Tibial artery (tissue), 4 donors: Measurements from ENCODE around the gene C8B.

ENCODE experiments used
- DNase-seq, 2 donors: peaks; one replicate each; pipeline ENCODE4 v3.0.0-alpha.2; 2019
- H3K27ac ChIP-seq, 2 donors: fragments of 200-600 bp; sonication (generic) in 1 of 2; 1 replicate in 1 of 2; 2 replicates in 1 of 2; pipeline ENCODE4 v1.5.1; 2018 to 2019; ENCODE audit warnings: mild to moderate bottlenecking in 1 of 2
- H3K27me3 ChIP-seq, 2 donors: fragments of 200-600 bp; sonication (generic) in 1 of 2; one replicate each; pipeline versions ENCODE4 v1.5.1 to v1.6.0; 2016 to 2019
- H3K36me3 ChIP-seq, 3 donors: fragments of 200-600 bp; sonication (generic) in 2 of 3; one replicate each; pipeline ENCODE4 v1.5.1; 2016 to 2019; ENCODE audit warnings: mild to moderate bottlenecking in 2 of 3
- H3K4me1 ChIP-seq, 4 donors: fragments of 200-600 bp; sonication (generic) in 2 of 4; 1 replicate in 3 of 4; 2 replicates in 1 of 4; pipeline ENCODE4 v1.5.1; 2016 to 2019
- H3K4me3 ChIP-seq, 2 donors: fragments of 200-600 bp; sonication (generic) in 1 of 2; 1 replicate in 1 of 2; 2 replicates in 1 of 2; pipeline ENCODE4 v1.5.1; 2018 to 2019; ENCODE audit warnings: mild to moderate bottlenecking in 2 of 2
- H3K9me3 ChIP-seq, 3 donors: fragments of 200-600 bp; sonication (generic) in 1 of 3; one replicate each; pipeline ENCODE4 v1.5.1; 2016 to 2019
- intact Hi-C: fragments of 100-400 bp; cut with DNase I; formaldehyde crosslinking; loops from one replicate; pipeline ENCODE4 v1.15.0; 2023; ENCODE audit warnings: low total_unique reads
- TF ChIP-seq, protein P1 (sequence below), 2 experiments: fragments of 200-600 bp in 1 of 2; fragments of 450-650 bp in 1 of 2; IDR thresholded peaks; one replicate each; pipeline ENCODE4 v1.5.1; 2017 to 2019; ENCODE audit warnings: antibody characterized with exemption in 2 of 2, mild to moderate bottlenecking in 1 of 2, moderate library complexity in 1 of 2

C8B gene

DNA sequence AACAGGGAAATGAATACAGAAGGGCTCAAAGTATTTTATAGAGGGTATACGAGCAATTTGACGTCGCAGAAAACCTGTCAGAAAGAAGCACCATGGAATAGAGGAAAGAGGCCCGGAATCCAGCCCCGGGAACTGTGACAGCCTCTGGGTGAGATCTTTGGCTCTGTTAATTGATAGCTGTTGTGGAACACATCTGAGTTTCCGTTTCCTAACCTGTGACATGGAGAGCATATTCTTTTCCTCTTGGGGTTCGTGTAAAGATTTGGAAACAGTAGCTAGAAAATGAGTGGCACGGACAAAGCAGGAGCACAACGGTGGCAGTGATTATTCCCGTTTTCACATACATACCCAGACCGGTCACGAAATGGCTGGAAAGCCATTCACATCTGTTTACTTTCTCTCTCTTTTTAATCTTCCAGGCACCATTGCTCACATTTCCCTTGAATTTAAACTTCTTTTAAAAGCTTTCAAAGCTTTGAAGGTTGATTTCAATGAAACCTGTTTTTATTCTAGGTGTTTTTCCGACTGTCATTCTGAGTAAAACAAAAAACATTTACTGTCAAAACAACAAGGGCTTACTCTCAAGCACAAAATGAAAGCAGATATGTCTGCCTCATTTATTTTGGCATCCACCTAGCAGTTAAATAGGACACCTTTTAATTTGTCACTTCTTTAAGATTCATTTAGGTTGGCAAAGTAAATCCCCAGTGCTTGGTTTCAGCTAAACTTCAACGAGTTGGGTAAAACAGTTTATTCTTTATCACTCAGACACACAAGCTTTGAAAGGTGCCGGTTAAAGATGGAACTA, 26.7 kb upstream of the C8B start:
- no peak overlapping the region for H3K27ac ChIP-seq
- H3K36me3 ChIP-seq, result no peaks in the 10 kb centered on the region
- no peaks in the 10 kb centered on the region for H3K4me1 ChIP-seq
- no peaks in the 10 kb centered on the region for H3K9me3 ChIP-seq
- DNase-seq, result no peak
- intact Hi-C loops, result no loop called here
- no peaks in the 10 kb centered on the region for H3K27me3 ChIP-seq
- TF ChIP-seq, protein P1, sequence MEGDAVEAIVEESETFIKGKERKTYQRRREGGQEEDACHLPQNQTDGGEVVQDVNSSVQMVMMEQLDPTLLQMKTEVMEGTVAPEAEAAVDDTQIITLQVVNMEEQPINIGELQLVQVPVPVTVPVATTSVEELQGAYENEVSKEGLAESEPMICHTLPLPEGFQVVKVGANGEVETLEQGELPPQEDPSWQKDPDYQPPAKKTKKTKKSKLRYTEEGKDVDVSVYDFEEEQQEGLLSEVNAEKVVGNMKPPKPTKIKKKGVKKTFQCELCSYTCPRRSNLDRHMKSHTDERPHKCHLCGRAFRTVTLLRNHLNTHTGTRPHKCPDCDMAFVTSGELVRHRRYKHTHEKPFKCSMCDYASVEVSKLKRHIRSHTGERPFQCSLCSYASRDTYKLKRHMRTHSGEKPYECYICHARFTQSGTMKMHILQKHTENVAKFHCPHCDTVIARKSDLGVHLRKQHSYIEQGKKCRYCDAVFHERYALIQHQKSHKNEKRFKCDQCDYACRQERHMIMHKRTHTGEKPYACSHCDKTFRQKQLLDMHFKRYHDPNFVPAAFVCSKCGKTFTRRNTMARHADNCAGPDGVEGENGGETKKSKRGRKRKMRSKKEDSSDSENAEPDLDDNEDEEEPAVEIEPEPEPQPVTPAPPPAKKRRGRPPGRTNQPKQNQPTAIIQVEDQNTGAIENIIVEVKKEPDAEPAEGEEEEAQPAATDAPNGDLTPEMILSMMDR (IDR thresholded peaks at IDR 0.05), result no peak
- no peak overlapping the region for H3K4me3 ChIP-seq

GRCh38 chr1:56991576-56991975, 25.8 kb upstream of the C8B start:
- intact Hi-C loops, result no loop called here
- no peaks in the 10 kb centered on the region for H3K9me3 ChIP-seq
- DNase-seq, result no peak
- no peaks in the 10 kb centered on the region for H3K27me3 ChIP-seq
- TF ChIP-seq, protein P1 (IDR thresholded peaks at IDR 0.05), result no peak
- no peak overlapping the region for H3K4me3 ChIP-seq
- no peak overlapping the region for H3K27ac ChIP-seq
- H3K4me1 ChIP-seq, result no peaks in the 10 kb centered on the region
- no peaks in the 10 kb centered on the region for H3K36me3 ChIP-seq

DNA sequence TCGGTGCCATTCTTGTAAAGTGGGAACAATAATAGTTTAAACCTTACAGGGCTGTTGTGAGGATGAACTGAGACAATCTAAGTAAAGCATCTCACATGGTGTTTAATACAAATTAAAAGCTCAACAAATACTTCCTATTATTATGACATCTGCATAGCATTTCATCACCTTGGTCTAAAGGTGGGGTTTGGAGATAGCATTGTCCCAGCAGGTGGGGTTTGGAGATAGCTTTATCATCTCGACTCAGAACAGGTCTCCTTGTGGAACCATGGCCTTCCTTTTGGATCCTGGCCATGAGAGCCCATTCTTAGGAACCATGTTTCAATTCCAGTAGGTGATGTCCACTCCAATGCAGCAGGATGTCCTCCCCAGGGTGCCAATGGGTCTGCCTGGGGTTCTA, 20.6 kb upstream of the C8B start:
- no peak for DNase-seq
- Histone ChIP-seq H3K27ac (no peak overlapping the region), H3K27me3 (no peaks in the 10 kb centered on the region), H3K36me3 (no peaks in the 10 kb centered on the region), H3K9me3 (no peaks in the 10 kb centered on the region), H3K4me3 (no peak overlapping the region), H3K4me1 (no peaks in the 10 kb centered on the region)
- intact Hi-C loops, result no loop called here
- TF ChIP-seq, protein P1 (IDR thresholded peaks at IDR 0.05), result no peak

DNA sequence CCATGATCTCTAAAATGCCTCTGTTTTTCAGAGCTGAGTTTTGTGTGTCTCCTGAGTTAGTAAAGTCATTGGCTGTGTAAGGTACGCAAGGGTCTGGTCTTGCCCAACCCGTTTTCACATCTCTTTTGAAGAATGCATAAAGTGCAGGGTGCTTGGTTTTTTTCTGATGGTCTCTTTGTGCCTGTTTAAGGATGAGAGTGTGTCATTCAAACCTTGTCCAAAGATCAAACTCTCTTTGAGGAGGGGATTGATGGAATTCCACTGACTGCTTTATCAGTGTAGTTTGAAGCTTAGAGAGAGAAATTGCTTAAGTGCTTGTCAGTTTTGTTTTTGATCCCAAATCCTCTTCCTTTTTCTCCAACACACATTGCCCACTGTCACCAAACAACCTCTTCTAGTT, 20.0 kb upstream of the C8B start:
- no peaks in the 10 kb centered on the region for H3K36me3 ChIP-seq
- intact Hi-C loops, result no loop called here
- H3K9me3 ChIP-seq, result no peaks in the 10 kb centered on the region
- TF ChIP-seq, protein P1 (IDR thresholded peaks at IDR 0.05), result no peak
- no peaks in the 10 kb centered on the region for H3K4me1 ChIP-seq
- no peaks in the 10 kb centered on the region for H3K27me3 ChIP-seq
- DNase-seq, result no peak
- H3K4me3 ChIP-seq, result no peak overlapping the region
- no peak overlapping the region for H3K27ac ChIP-seq

DNA sequence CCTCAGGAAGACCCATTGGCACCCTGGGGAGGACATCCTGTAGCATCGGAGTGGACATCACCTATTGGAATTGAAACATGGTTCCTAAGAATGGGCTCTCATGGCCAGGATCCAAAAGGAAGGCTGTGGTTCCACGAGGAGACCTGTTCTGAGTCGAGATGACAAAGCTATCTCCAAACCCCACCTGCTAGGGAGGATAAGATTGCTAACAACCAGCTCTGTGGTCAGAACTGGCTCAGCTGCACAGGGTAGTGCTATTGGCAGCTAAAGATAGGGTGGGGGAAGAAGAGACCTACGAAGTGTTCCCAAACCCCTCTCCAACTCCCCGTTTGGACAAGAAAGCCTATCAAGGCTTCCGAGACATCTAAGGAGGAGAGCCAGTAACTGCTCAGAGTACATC, 17.7 kb upstream of the C8B start:
- H3K36me3 ChIP-seq, result no peaks in the 10 kb centered on the region
- H3K4me3 ChIP-seq, result no peak overlapping the region
- intact Hi-C loops, result no loop called here
- H3K9me3 ChIP-seq, result no peaks in the 10 kb centered on the region
- TF ChIP-seq, protein P1 (IDR thresholded peaks at IDR 0.05), result no peak
- DNase-seq, result no peak
- H3K27me3 ChIP-seq, result no peaks in the 10 kb centered on the region
- H3K27ac ChIP-seq, result no peak overlapping the region
- H3K4me1 ChIP-seq, result no peaks in the 10 kb centered on the region
